PFSK-1 (cell line): ENCODE data around the gene HELQ.

ENCODE experiments used
- FOXP2 ChIP-seq: optimal IDR thresholded peaks from 2 replicates; pipeline ENCODE3; 2011; ENCODE audit warnings: borderline replicate concordance, control low read depth, inconsistent platforms; ENCODE audit not compliant: insufficient read depth; ENCODE audit errors: extremely low read length, extremely low read depth
- POLR2AphosphoS5 ChIP-seq: IDR thresholded peaks from 2 replicates; pipeline ENCODE4 v1.6.1; 2012; ENCODE audit warnings: low read depth, mild to moderate bottlenecking, control low read depth, low read length, moderate library complexity
- SIN3A ChIP-seq: IDR thresholded peaks from 2 replicates; pipeline ENCODE4 v1.6.1; 2012; ENCODE audit warnings: mild to moderate bottlenecking, low read length, moderate library complexity, borderline replicate concordance; ENCODE audit not compliant: insufficient read depth
- TAF1 ChIP-seq: IDR thresholded peaks from 2 replicates; pipeline ENCODE4 v1.6.1; 2012; ENCODE audit warnings: low read length, control low read depth, borderline replicate concordance; ENCODE audit not compliant: insufficient read depth
- TF ChIP-seq, protein P1 (sequence below), 2 experiments: IDR thresholded peaks; 2 replicates each; pipeline versions ENCODE4 v1.6.1 to v1.8.0; 2011 to 2012; ENCODE audit warnings: low read depth in 2 of 2, low read length in 2 of 2, control low read depth in 1 of 2, inconsistent platforms in 1 of 2, mild to moderate bottlenecking in 1 of 2, moderate library complexity in 1 of 2; ENCODE audit not compliant: insufficient read depth in 1 of 2

Gene HELQ

DNA sequence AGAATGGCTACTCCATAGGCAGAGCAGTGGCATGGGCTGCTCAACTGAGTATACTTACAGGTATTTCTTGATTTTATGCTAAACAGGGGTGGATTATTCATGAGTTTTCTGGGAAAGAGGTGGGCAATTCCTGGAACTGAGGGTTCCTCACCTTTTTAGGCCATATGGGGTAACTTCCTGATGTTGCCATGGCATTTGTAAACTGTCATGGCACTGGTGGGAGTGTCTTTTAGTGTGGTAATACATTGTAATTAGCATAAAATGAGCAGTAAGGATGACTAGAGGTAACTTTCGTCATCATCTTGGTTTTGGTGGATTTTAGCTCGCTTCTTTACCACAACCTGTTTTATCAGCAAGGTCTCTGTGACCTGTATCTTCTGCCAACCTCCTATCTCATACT is 72.8 kb downstream of the HELQ start:
- TF ChIP-seq, protein P1, sequence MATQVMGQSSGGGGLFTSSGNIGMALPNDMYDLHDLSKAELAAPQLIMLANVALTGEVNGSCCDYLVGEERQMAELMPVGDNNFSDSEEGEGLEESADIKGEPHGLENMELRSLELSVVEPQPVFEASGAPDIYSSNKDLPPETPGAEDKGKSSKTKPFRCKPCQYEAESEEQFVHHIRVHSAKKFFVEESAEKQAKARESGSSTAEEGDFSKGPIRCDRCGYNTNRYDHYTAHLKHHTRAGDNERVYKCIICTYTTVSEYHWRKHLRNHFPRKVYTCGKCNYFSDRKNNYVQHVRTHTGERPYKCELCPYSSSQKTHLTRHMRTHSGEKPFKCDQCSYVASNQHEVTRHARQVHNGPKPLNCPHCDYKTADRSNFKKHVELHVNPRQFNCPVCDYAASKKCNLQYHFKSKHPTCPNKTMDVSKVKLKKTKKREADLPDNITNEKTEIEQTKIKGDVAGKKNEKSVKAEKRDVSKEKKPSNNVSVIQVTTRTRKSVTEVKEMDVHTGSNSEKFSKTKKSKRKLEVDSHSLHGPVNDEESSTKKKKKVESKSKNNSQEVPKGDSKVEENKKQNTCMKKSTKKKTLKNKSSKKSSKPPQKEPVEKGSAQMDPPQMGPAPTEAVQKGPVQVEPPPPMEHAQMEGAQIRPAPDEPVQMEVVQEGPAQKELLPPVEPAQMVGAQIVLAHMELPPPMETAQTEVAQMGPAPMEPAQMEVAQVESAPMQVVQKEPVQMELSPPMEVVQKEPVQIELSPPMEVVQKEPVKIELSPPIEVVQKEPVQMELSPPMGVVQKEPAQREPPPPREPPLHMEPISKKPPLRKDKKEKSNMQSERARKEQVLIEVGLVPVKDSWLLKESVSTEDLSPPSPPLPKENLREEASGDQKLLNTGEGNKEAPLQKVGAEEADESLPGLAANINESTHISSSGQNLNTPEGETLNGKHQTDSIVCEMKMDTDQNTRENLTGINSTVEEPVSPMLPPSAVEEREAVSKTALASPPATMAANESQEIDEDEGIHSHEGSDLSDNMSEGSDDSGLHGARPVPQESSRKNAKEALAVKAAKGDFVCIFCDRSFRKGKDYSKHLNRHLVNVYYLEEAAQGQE (IDR thresholded peaks at IDR 0.05; ENCODE audit: insufficient read depth in 1 of 2, low read depth in 2 of 2, low read length in 2 of 2) = no peak
- TF ChIP-seq TAF1 = no peak
- TF ChIP-seq POLR2AphosphoS5 = no peak
- no peak for TF ChIP-seq SIN3A
- no peak for TF ChIP-seq FOXP2

DNA sequence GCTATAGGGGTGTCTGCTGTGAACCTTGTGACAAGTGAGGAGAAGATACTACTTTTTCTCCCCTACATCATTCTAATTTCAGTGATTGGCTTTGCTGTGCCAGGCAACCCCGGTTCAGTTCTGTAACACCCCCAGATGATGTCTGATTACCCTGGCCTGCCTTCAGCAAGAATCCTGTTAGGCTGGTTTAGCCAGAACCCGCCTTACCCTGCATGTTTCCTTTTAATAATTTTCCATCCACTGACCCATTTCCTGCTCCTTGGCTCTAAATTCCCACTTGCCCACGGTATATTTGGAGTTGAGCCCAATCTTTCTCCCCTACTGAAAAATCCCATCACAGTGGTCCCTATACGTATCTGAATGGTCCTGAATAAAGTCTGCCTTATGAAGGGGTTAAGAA is 74.5 kb downstream of the HELQ start:
- TF ChIP-seq SIN3A = no peak
- TF ChIP-seq, protein P1 (IDR thresholded peaks at IDR 0.05; ENCODE audit: insufficient read depth in 1 of 2, low read depth in 2 of 2, low read length in 2 of 2) = no peak
- TF ChIP-seq FOXP2 = no peak

- no peak for TF ChIP-seq POLR2AphosphoS5
- no peak for TF ChIP-seq FOXP2
- no peak for TF ChIP-seq SIN3A
These were observed 77.2 kb downstream of the HELQ start for GRCh38 chr4:83378419-83378818.

DNA sequence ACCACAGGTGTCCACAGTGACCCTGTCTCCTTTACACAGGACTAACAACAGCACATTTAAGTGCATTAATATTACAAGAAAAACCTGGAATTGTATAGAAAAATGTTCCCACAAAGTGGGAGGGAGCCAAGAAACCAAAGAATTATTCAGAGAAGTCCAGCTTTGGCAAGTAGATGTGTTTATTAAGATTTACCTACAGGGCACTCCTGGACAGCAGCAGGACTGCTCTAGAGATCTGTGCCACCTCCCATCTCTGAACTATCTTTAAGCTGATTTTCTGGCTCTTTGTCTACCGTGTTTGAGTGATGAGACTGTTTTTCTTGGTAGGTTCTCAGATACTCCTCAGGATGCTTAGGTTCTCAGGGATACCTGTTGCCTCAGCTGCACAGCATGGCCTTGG is 82.7 kb downstream of the HELQ start:
- TF ChIP-seq POLR2AphosphoS5 (no peak), TAF1 (no peak)

GRCh38 chr4:83371936-83372335 is 83.7 kb downstream of the HELQ start:
- TF ChIP-seq TAF1 (no peak), SIN3A (no peak), FOXP2 (no peak), POLR2AphosphoS5 (no peak)
- TF ChIP-seq, protein P1 (IDR thresholded peaks at IDR 0.05; ENCODE audit: insufficient read depth in 1 of 2, low read depth in 2 of 2, low read length in 2 of 2) = no peak

- TF ChIP-seq FOXP2 (no peak), SIN3A (no peak), TAF1 (no peak), POLR2AphosphoS5 (no peak)
- TF ChIP-seq, protein P1 (IDR thresholded peaks at IDR 0.05; ENCODE audit: insufficient read depth in 1 of 2, low read depth in 2 of 2, low read length in 2 of 2) = no peak
These were observed 84.4 kb downstream of the HELQ start for GRCh38 chr4:83371235-83371634.
